GM23248 (cell line): Measurements from ENCODE around the gene SSR1. TPM values are rescaled to one million over a fixed set of nuclear protein-coding genes. Genes with fewer than 3 reads are reported as not detected.

Experiments
- DNase-seq: peaks from one replicate; pipeline ENCODE4 v3.0.0-alpha.2; 2015
- H2AFZ ChIP-seq: fragments of 200-600 bp; sonication (generic); 2 replicates; pipeline ENCODE4 v1.6.1; 2016; ENCODE audit warnings: antibody characterized with exemption
- H3F3A ChIP-seq: fragments of 200-600 bp; sonication (generic); 2 replicates; pipeline ENCODE4 v1.6.1; 2016; ENCODE audit warnings: mild to moderate bottlenecking, antibody characterized with exemption, mixed run types; ENCODE audit not compliant: insufficient read depth
- H3K27ac ChIP-seq: fragments of 200-600 bp; sonication (generic); 2 replicates; pipeline ENCODE4 v1.5.1; 2016; ENCODE audit warnings: mild to moderate bottlenecking
- H3K27me3 ChIP-seq: fragments of 200-600 bp; sonication (generic); replicated peaks from 2 replicates; pipeline ENCODE4 v1.6.1; 2016; ENCODE audit warnings: mild to moderate bottlenecking; ENCODE audit not compliant: insufficient read depth
- H3K36me3 ChIP-seq: fragments of 200-600 bp; sonication (generic); 2 replicates; pipeline ENCODE4 v1.6.1; 2016; ENCODE audit warnings: low read depth, mild to moderate bottlenecking
- H3K4me1 ChIP-seq: fragments of 200-600 bp; sonication (generic); 2 replicates; pipeline ENCODE4 v1.6.1; 2016; ENCODE audit warnings: mild to moderate bottlenecking; ENCODE audit not compliant: insufficient read depth
- H3K4me2 ChIP-seq: fragments of 200-600 bp; sonication (generic); one replicate; pipeline ENCODE4 v1.6.1; 2016; ENCODE audit warnings: mild to moderate bottlenecking; ENCODE audit not compliant: unreplicated experiment
- H3K4me3 ChIP-seq: fragments of 200-600 bp; sonication (generic); 2 replicates; pipeline ENCODE4 v1.5.1; 2016; ENCODE audit warnings: mild to moderate bottlenecking
- H3K79me2 ChIP-seq: fragments of 200-600 bp; sonication (generic); 2 replicates; pipeline ENCODE4 v1.6.1; 2016; ENCODE audit warnings: mild to moderate bottlenecking; ENCODE audit not compliant: insufficient read depth
- H3K9ac ChIP-seq: fragments of 200-600 bp; sonication (generic); 2 replicates; pipeline ENCODE4 v1.6.1; 2016; ENCODE audit warnings: mild to moderate bottlenecking
- H3K9me2 ChIP-seq: fragments of 200-600 bp; sonication (generic); 2 replicates; pipeline ENCODE4 v1.6.1; 2016; ENCODE audit warnings: mixed run types, mild to moderate bottlenecking, moderate library complexity; ENCODE audit not compliant: insufficient read depth
- H3K9me3 ChIP-seq: fragments of 200-600 bp; sonication (generic); one replicate; pipeline ENCODE4 v1.6.1; 2017; ENCODE audit warnings: low read depth
- H4K20me1 ChIP-seq: fragments of 200-600 bp; sonication (generic); 2 replicates; pipeline ENCODE4 v1.6.0; 2016; ENCODE audit not compliant: insufficient read depth
- EZH2 ChIP-seq: fragments of 200-600 bp; sonication (generic); IDR thresholded peaks from 2 replicates; pipeline ENCODE4 v1.6.1; 2018; ENCODE audit warnings: antibody characterized with exemption, mild to moderate bottlenecking; ENCODE audit not compliant: insufficient read depth, poor library complexity, severe bottlenecking
- EZH2phosphoT487 ChIP-seq: fragments of 200-600 bp; sonication (generic); IDR thresholded peaks from 2 replicates; pipeline ENCODE4 v1.6.1; 2018; ENCODE audit warnings: antibody characterized with exemption, moderate library complexity, mild to moderate bottlenecking, low read depth; ENCODE audit not compliant: insufficient read depth
- WGBS, 2 experiments: methylation state at CpG; one replicate each; pipeline ENCODE4 v1.1.6; 2015 to 2017; ENCODE audit warnings: low lambda C conversion rate in 2 of 2, low coverage in 1 of 2; ENCODE audit errors: missing lambda C conversion rate in 2 of 2; 5-methylcytosine and 5-hydroxymethylcytosine counted together
- in situ Hi-C: fragments of 300-500 bp; cut with MboI; formaldehyde crosslinking; loops from 2 replicates; pipeline ENCODE4 v1.15.0; 2020
- polyA plus RNA-seq: library from polyadenylated mRNA; unstranded; fragments of >200 nt; fragmentation: Nextera tagmentation; extraction: Ambion mirVana; gene quantifications from 2 replicates; pipeline ENCODE4 v1.2.1, GENCODE V29; 2016
- total RNA-seq: library from RNA; depleted of rRNA; stranded (reverse); fragments of >200 nt; shearing (Covaris generic); gene quantifications from 2 replicates; pipeline ENCODE4 v1.2.3, GENCODE V29; 2014

SSR1 gene
- total and polyA plus RNA-seq, 2 experiments from 2014 or later = 180 to 241 TPM

- 98 to 99% methylated on average over 6 of the region's 6 CpGs for WGBS, 2 experiments
- no peak for TF ChIP-seq EZH2phosphoT487
- TF ChIP-seq EZH2 = no peak
These were observed 61.2 kb downstream of the SSR1 start for GRCh38 chr6:7251646-7252260.

GRCh38 chr6:7250812-7251211, 62.2 kb downstream of the SSR1 start:
- peaks cover 13% of the 10 kb centered on the region for H3F3A ChIP-seq
- H3K27ac ChIP-seq = no peak overlapping the region
- WGBS, 2 experiments = 98 to 99% methylated on average over 8 of the region's 8 CpGs
- in situ Hi-C loops = no loop called here
- H3K4me3 ChIP-seq = no peak overlapping the region
- no peak for DNase-seq
- no peaks in the 10 kb centered on the region; the same call in 1 of the 2 replicates for H3K4me1 ChIP-seq
- H3K9ac ChIP-seq = no peak overlapping the region
- no peaks in the 10 kb centered on the region for H3K9me3 ChIP-seq
- no peak overlapping the region for H3K4me2 ChIP-seq
- TF ChIP-seq EZH2 = no peak
- TF ChIP-seq EZH2phosphoT487 = no peak
- H3K79me2 ChIP-seq = no peaks in the 10 kb centered on the region
- H3K36me3 ChIP-seq = peaks cover 17% of the 10 kb centered on the region; the same call in 1 of the 2 replicates
- no peaks in the 10 kb centered on the region for H3K27me3 ChIP-seq
- H2AFZ ChIP-seq = no peak overlapping the region
- H4K20me1 ChIP-seq = no peaks in the 10 kb centered on the region
- no peaks in the 10 kb centered on the region for H3K9me2 ChIP-seq

More at GRCh38 chr6:7251646-7252260, 61.2 kb downstream of the SSR1 start:
- H3K9me3 ChIP-seq = no peaks in the 10 kb centered on the region
- H3K27ac ChIP-seq = no peak overlapping the region
- no peak overlapping the region for H3K4me3 ChIP-seq
- H3K9me2 ChIP-seq = no peaks in the 10 kb centered on the region
- H3K4me2 ChIP-seq = no peak overlapping the region
- peaks cover 13% of the 10 kb centered on the region for H3F3A ChIP-seq
- DNase-seq = no peak
- no peak overlapping the region for H3K9ac ChIP-seq
- H3K36me3 ChIP-seq = peaks cover 17% of the 10 kb centered on the region; the same call in 1 of the 2 replicates
- no peaks in the 10 kb centered on the region for H3K79me2 ChIP-seq
- no peak overlapping the region for H2AFZ ChIP-seq
- in situ Hi-C loops = no loop called here
- no peaks in the 10 kb centered on the region; the same call in 1 of the 2 replicates for H3K4me1 ChIP-seq
- no peaks in the 10 kb centered on the region for H4K20me1 ChIP-seq
- H3K27me3 ChIP-seq = no peaks in the 10 kb centered on the region

- H4K20me1 ChIP-seq = no peaks in the 10 kb centered on the region
- H3K9me3 ChIP-seq = no peaks in the 10 kb centered on the region
- no peak overlapping the region; the same call in 1 of the 2 replicates for H3K27ac ChIP-seq
- H3K4me3 ChIP-seq = no peak overlapping the region
- H3K27me3 ChIP-seq = no peaks in the 10 kb centered on the region
- TF ChIP-seq EZH2 = no peak
- no peak for TF ChIP-seq EZH2phosphoT487
- in situ Hi-C loops = loop anchor here (10.0 kb wide), 2 partner anchors 145 to 525 kb away; partner anchors contain the start of gene RREB1
- H2AFZ ChIP-seq = no peak overlapping the region
- H3K9me2 ChIP-seq = no peaks in the 10 kb centered on the region
- H3F3A ChIP-seq = peaks cover 13% of the 10 kb centered on the region
- H3K4me2 ChIP-seq = no peak overlapping the region
- H3K79me2 ChIP-seq = 0 out of 2 replicates have a peak, but pooled peaks cover 3% of the 10 kb centered on the region
- H3K4me1 ChIP-seq = no peaks in the 10 kb centered on the region; the same call in 1 of the 2 replicates
- H3K36me3 ChIP-seq = peaks cover 17% of the 10 kb centered on the region; the same call in 1 of the 2 replicates
- 78 to 81% methylated on average over 7 of the region's 7 CpGs for WGBS, 2 experiments
- H3K9ac ChIP-seq = no peak overlapping the region
- peak; percentile 49 for DNase-seq
These were observed 62.9 kb downstream of the SSR1 start for GRCh38 chr6:7249946-7250643.

GRCh38 chr6:7249391-7249790, 63.6 kb downstream of the SSR1 start:
- WGBS, 2 experiments = 95 to 98% methylated on average over 2 of the region's 2 CpGs
- H3K4me2 ChIP-seq = no peak overlapping the region
- H3K4me1 ChIP-seq = no peaks in the 10 kb centered on the region; the same call in 1 of the 2 replicates
- H3K9me2 ChIP-seq = no peaks in the 10 kb centered on the region
- no peak overlapping the region for H2AFZ ChIP-seq
- peaks cover 10% of the 10 kb centered on the region for H3K79me2 ChIP-seq
- peaks cover 22% of the 10 kb centered on the region; the same call in 1 of the 2 replicates for H3K36me3 ChIP-seq
- H3K4me3 ChIP-seq = no peak overlapping the region
- no peaks in the 10 kb centered on the region for H4K20me1 ChIP-seq
- TF ChIP-seq EZH2phosphoT487 = no peak
- TF ChIP-seq EZH2 = no peak
- no peaks in the 10 kb centered on the region for H3K9me3 ChIP-seq
- H3K27ac ChIP-seq = no peak overlapping the region
- no peak overlapping the region for H3K9ac ChIP-seq
- no peak for DNase-seq
- no peaks in the 10 kb centered on the region for H3K27me3 ChIP-seq
- peaks cover 13% of the 10 kb centered on the region for H3F3A ChIP-seq
- in situ Hi-C loops = loop anchor here (10.0 kb wide), 2 partner anchors 145 to 525 kb away; partner anchors contain the start of gene RREB1
